Measurements from ENCODE around the gene GPC5. TPM values are rescaled to one million over a fixed set of nuclear protein-coding genes. Genes with fewer than 3 reads are reported as not detected.

The GPC5 gene
- total and polyA plus RNA-seq, 3 donors from 2014 or later = 11.5 to 81.8 (median 52.1) TPM

- H3K4me1 ChIP-seq = no peaks in the 10 kb centered on the region
- no peaks in the 10 kb centered on the region for H3K27me3 ChIP-seq
- intact Hi-C loops (cut with DNase I; ENCODE audit: low total_unique reads) = no loop called here
- no peak overlapping the region for H3K4me3 ChIP-seq
- H3K36me3 ChIP-seq (ENCODE audit: low read depth, missing control alignments) = no peaks in the 10 kb centered on the region
- no peak overlapping the region for H3K27ac ChIP-seq
- TF ChIP-seq POLR2A (IDR thresholded peaks at IDR 0.05) = no peak
- WGBS, 2 donors = 62 to 67% methylated on average over 2 of the region's 2 CpGs
- no peaks in the 10 kb centered on the region for H3K9me3 ChIP-seq
- DNase-seq = no peak
Measured at GRCh38 chr13:92671821-92672220, 1273.4 kb downstream of the GPC5 start.

- H3K27me3 ChIP-seq = no peaks in the 10 kb centered on the region
- DNase-seq = no peak
- no peak overlapping the region for H3K27ac ChIP-seq
- H3K4me3 ChIP-seq = no peak overlapping the region
- 91% methylated on average over 3 of the region's 3 CpGs for WGBS, 2 donors
- TF ChIP-seq POLR2A (IDR thresholded peaks at IDR 0.05) (no peak), CTCF (IDR thresholded peaks at IDR 0.05) (no peak)
- no peaks in the 10 kb centered on the region for H3K9me3 ChIP-seq
- H3K4me1 ChIP-seq = no peaks in the 10 kb centered on the region
- intact Hi-C loops (cut with DNase I; ENCODE audit: low total_unique reads) = no loop called here
- H3K36me3 ChIP-seq (ENCODE audit: low read depth, missing control alignments) = no peaks in the 10 kb centered on the region
Measured at GRCh38 chr13:92676246-92676645, 1277.8 kb downstream of the GPC5 start.

GRCh38 chr13:92677571-92677970 is 1279.2 kb downstream of the GPC5 start:
- 27 to 52% methylated on average over 4 of the region's 4 CpGs for WGBS, 2 donors

GRCh38 chr13:92679602-92680001 is 1281.2 kb downstream of the GPC5 start:
- Histone ChIP-seq H3K4me3 (no peak overlapping the region), H3K27me3 (no peaks in the 10 kb centered on the region), H3K27ac (no peak overlapping the region), H3K9me3 (no peaks in the 10 kb centered on the region), H3K36me3 (ENCODE audit: low read depth, missing control alignments) (no peaks in the 10 kb centered on the region), H3K4me1 (no peaks in the 10 kb centered on the region)
- DNase-seq = no peak
- 62 to 71% methylated on average over 7 of the region's 7 CpGs for WGBS, 2 donors
- TF ChIP-seq POLR2A (IDR thresholded peaks at IDR 0.05) = no peak
- no peak for TF ChIP-seq CTCF (IDR thresholded peaks at IDR 0.05)
- intact Hi-C loops (cut with DNase I; ENCODE audit: low total_unique reads) = no loop called here

More at GRCh38 chr13:92677571-92677970, 1279.2 kb downstream of the GPC5 start:
- intact Hi-C loops (cut with DNase I; ENCODE audit: low total_unique reads) = no loop called here
- DNase-seq = no peak
- Histone ChIP-seq H3K27me3 (no peaks in the 10 kb centered on the region), H3K36me3 (ENCODE audit: low read depth, missing control alignments) (no peaks in the 10 kb centered on the region), H3K9me3 (no peaks in the 10 kb centered on the region), H3K4me1 (no peaks in the 10 kb centered on the region), H3K4me3 (no peak overlapping the region), H3K27ac (no peak overlapping the region)
- TF ChIP-seq CTCF (IDR thresholded peaks at IDR 0.05) (no peak), POLR2A (IDR thresholded peaks at IDR 0.05) (no peak)

- Histone ChIP-seq H3K4me3 (no peak overlapping the region), H3K27ac (no peak overlapping the region), H3K9me3 (no peaks in the 10 kb centered on the region), H3K36me3 (ENCODE audit: low read depth, missing control alignments) (no peaks in the 10 kb centered on the region), H3K27me3 (no peaks in the 10 kb centered on the region), H3K4me1 (no peaks in the 10 kb centered on the region)
- intact Hi-C loops (cut with DNase I; ENCODE audit: low total_unique reads) = no loop called here
- no peak for DNase-seq
- WGBS, 2 donors = 87 to 94% methylated on average over 4 of the region's 4 CpGs
- TF ChIP-seq CTCF (IDR thresholded peaks at IDR 0.05) = no peak
- no peak for TF ChIP-seq POLR2A (IDR thresholded peaks at IDR 0.05)
Measured at GRCh38 chr13:92681239-92681638, 1282.8 kb downstream of the GPC5 start.

Data from testis (tissue), 3 donors.